Measurements from ENCODE around the gene RFNG.

DNA sequence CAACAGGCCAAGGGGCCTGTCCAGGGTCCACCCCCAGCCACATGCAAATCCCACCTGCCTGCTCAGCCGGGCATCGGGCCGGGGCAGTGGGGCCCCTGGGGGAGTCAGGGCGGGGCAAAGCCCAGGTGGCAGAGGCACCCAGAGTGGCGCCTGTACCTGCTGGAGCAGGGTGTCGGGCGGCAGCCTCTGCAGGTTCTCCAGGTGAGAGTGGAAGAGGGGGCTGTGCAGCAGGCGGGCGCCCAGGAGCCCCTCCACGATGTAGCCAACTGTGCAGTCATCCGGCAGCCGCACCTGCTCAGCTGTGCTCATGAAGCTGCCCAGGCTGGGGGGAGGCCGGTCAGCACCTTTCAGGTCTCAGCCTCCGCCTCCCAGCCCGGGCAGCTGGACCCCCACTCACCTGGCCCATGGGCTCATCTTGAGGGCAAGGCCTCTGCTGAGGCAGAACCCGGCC is 2.1 kb downstream of the RFNG start:
- no peak for TF ChIP-seq POLR2A (IDR thresholded peaks at IDR 0.05)
- TF ChIP-seq, protein P1, sequence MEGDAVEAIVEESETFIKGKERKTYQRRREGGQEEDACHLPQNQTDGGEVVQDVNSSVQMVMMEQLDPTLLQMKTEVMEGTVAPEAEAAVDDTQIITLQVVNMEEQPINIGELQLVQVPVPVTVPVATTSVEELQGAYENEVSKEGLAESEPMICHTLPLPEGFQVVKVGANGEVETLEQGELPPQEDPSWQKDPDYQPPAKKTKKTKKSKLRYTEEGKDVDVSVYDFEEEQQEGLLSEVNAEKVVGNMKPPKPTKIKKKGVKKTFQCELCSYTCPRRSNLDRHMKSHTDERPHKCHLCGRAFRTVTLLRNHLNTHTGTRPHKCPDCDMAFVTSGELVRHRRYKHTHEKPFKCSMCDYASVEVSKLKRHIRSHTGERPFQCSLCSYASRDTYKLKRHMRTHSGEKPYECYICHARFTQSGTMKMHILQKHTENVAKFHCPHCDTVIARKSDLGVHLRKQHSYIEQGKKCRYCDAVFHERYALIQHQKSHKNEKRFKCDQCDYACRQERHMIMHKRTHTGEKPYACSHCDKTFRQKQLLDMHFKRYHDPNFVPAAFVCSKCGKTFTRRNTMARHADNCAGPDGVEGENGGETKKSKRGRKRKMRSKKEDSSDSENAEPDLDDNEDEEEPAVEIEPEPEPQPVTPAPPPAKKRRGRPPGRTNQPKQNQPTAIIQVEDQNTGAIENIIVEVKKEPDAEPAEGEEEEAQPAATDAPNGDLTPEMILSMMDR (IDR thresholded peaks at IDR 0.05) = no peak

Data from testis (tissue), 2 donors.